CD4-positive, alpha-beta T cell (primary cell): ENCODE measurements around the gene CPNE4. TPM values are rescaled to one million over a fixed set of nuclear protein-coding genes. Genes with fewer than 3 reads are reported as not detected.

Source experiments
- ATAC-seq: fragments of 200-7000 bp; cut with Tn5 transposase; one replicate; pipeline ENCODE4 v1.10.0; 2022; ENCODE audit warnings: mild to moderate bottlenecking; ENCODE audit not compliant: poor library complexity
- CTCF ChIA-PET: fragments of 350-600 bp; sonication (Branson Sonifier 250); formaldehyde crosslinking; loops from one replicate; lab custom pipeline; 2021; ENCODE audit warnings: antibody characterized with exemption, inconsistent platforms; lab: Charles Lee
- POLR2A ChIA-PET: fragments of 350-600 bp; sonication (Branson Sonifier 250); formaldehyde crosslinking; loops from one replicate; lab custom pipeline; 2021; ENCODE audit warnings: antibody characterized with exemption, inconsistent platforms; lab: Charles Lee
- DNase-seq, 14 experiments: peaks; one replicate each; pipeline ENCODE4 v3.0.0-alpha.2; 2013 to 2020; ENCODE audit warnings: mixed read lengths in 2 of 14
- H3K27ac ChIP-seq, 2 donors: one replicate each; pipeline versions ENCODE4 v1.5.1 to v1.7.0; 2013; ENCODE audit warnings: low read length in 2 of 2, low read depth in 1 of 2, mild to moderate bottlenecking in 1 of 2
- H3K27me3 ChIP-seq, 2 experiments: 1 replicate in 1 of 2; 2 replicates in 1 of 2; pipeline versions ENCODE4 v1.6.1 to v1.7.0; 2013; ENCODE audit warnings: low read length in 2 of 2, control low read depth in 1 of 2, mild to moderate bottlenecking in 1 of 2, moderate library complexity in 1 of 2; ENCODE audit not compliant: insufficient read depth in 2 of 2, control insufficient read depth in 1 of 2
- H3K36me3 ChIP-seq: one replicate; pipeline ENCODE4 v1.6.1; 2013; ENCODE audit warnings: low read length, control low read depth; ENCODE audit not compliant: insufficient read depth
- H3K4me1 ChIP-seq: one replicate; pipeline ENCODE4 v1.6.1; 2013; ENCODE audit warnings: low read length, control low read depth; ENCODE audit not compliant: insufficient read depth
- H3K4me3 ChIP-seq: one replicate; pipeline ENCODE4 v1.5.1; 2013; ENCODE audit warnings: mild to moderate bottlenecking, low read length, moderate library complexity
- H3K9me3 ChIP-seq, 2 experiments: 1 replicate in 1 of 2; 2 replicates in 1 of 2; pipeline versions ENCODE4 v1.6.1 to v1.7.0; 2013; ENCODE audit warnings: low read length in 2 of 2, mild to moderate bottlenecking in 2 of 2, control low read depth in 1 of 2, moderate library complexity in 1 of 2; ENCODE audit not compliant: control insufficient read depth in 1 of 2, insufficient read depth in 1 of 2
- H3K27ac Mint-ChIP-seq: one replicate; pipeline ENCODE4 v1.8.0; 2020; ENCODE audit warnings: mixed read lengths
- H3K27me3 Mint-ChIP-seq: one replicate; pipeline ENCODE4 v1.8.0; 2021; ENCODE audit warnings: mixed read lengths
- H3K36me3 Mint-ChIP-seq: one replicate; pipeline ENCODE4 v1.8.0; 2021; ENCODE audit warnings: low read depth, mixed read lengths
- H3K4me1 Mint-ChIP-seq: one replicate; pipeline ENCODE4 v1.8.0; 2021; ENCODE audit warnings: low read depth, mixed read lengths
- H3K4me3 Mint-ChIP-seq: one replicate; pipeline ENCODE4 v1.8.0; 2020; ENCODE audit warnings: mild to moderate bottlenecking, mixed read lengths
- H3K9me3 Mint-ChIP-seq: one replicate; pipeline ENCODE4 v1.8.0; 2020; ENCODE audit warnings: mixed read lengths
- CTCF ChIP-seq: fragments of 200-600 bp; IDR thresholded peaks from one replicate; pipeline ENCODE4 v1.8.0; 2022; ENCODE audit warnings: antibody characterized with exemption, mild to moderate bottlenecking
- intact Hi-C, 2 experiments: fragments of 100-400 bp; cut with DNase I in 1 of 2; cut with micrococcal nuclease in 1 of 2; formaldehyde crosslinking; loops; one replicate each; pipeline versions ENCODE4 v1.15.1 to v1.9.0; 2023 to 2025; cut with DNase I, micrococcal nuclease
- total RNA-seq, 174 experiments: library from RNA in 2 of 174; stranded (reverse) in 2 of 174; gene quantifications; one replicate each; pipeline ENCODE4 v1.2.3 and lab custom pipeline; 2021 to 2026

Gene CPNE4
- total RNA-seq, 2 experiments from 2014 or later, result not detected

DNA sequence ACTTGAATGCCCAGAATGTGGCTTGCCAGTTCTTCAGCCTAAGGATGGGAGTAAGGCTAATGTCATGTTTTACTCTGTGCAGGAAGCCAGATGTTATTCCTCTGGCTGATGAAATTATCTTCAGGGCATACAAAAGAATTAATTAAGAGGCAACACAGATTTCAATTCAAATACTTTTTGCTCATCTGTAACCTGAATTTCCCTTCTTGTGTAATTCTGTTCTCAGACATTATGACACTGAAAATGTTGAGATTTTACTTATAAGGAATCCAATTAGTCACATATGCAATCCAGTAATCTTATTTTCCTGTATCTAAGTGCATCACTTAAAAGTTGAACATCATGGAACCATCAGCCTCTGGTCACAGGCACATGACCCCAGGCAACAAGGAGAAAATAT lies 136.5 kb downstream of the CPNE4 start:
- H3K4me3 Mint-ChIP-seq, result no peak overlapping the region
- H3K4me1 ChIP-seq, result no peaks in the 10 kb centered on the region
- POLR2A ChIA-PET, result no interaction called here
- no peaks in the 10 kb centered on the region for H3K9me3 ChIP-seq
- no peak overlapping the region for H3K27ac Mint-ChIP-seq
- intact Hi-C loops, result no loop called here
- H3K4me1 Mint-ChIP-seq, result no peaks in the 10 kb centered on the region
- no peak for TF ChIP-seq CTCF
- no peak overlapping the region for H3K27ac ChIP-seq
- H3K27me3 ChIP-seq, result no peaks in the 10 kb centered on the region
- no peaks in the 10 kb centered on the region for H3K9me3 Mint-ChIP-seq
- H3K36me3 Mint-ChIP-seq, result no peaks in the 10 kb centered on the region
- DNase-seq (no peak), ATAC-seq (no peak)
- no peaks in the 10 kb centered on the region for H3K36me3 ChIP-seq
- H3K4me3 ChIP-seq, result no peak overlapping the region
- CTCF ChIA-PET, result no interaction called here
- H3K27me3 Mint-ChIP-seq, result no peaks in the 10 kb centered on the region

DNA sequence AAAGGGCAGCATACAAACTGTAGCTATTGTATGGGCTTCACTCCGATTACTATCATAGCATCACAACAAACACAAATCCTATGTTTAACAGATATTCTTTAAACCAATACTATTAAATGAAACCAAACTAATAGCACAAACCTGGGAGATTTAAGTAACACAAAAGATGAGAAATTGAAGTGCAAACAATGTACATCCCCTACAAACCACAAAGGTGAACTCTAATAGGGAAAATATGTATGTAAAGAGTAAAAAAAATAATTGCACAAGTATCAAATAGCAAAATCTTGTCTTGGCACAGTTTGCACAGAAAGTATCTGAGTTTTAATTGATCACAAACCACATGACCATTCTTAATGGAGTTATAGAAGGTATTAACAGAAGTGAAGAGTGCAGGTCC lies 138.5 kb downstream of the CPNE4 start:
- no peak for TF ChIP-seq CTCF
- Histone ChIP-seq H3K4me3 (no peak overlapping the region), H3K9me3 (no peaks in the 10 kb centered on the region), H3K27me3 (no peaks in the 10 kb centered on the region), H3K36me3 (no peaks in the 10 kb centered on the region), H3K4me1 (no peaks in the 10 kb centered on the region), H3K27ac (no peak overlapping the region)
- peaks cover 4% of the 10 kb centered on the region for H3K27me3 Mint-ChIP-seq
- no peaks in the 10 kb centered on the region for H3K9me3 Mint-ChIP-seq
- ATAC-seq, result no peak
- H3K4me1 Mint-ChIP-seq, result no peaks in the 10 kb centered on the region
- intact Hi-C loops, result no loop called here
- no peak overlapping the region for H3K4me3 Mint-ChIP-seq
- ChIA-PET POLR2A (no interaction called here), CTCF (interaction anchor here (1.0 kb wide), 1 partner anchor 10 kb away, joined by 3 read pairs; no protein-coding TSS in a partner anchor)
- no peak for DNase-seq
- H3K36me3 Mint-ChIP-seq, result no peaks in the 10 kb centered on the region
- H3K27ac Mint-ChIP-seq, result no peak overlapping the region

GRCh38 chr3:131895766-131896165 lies 139.0 kb downstream of the CPNE4 start:
- H3K36me3 ChIP-seq, result no peaks in the 10 kb centered on the region
- POLR2A ChIA-PET, result no interaction called here
- H3K27ac ChIP-seq, result no peak overlapping the region

More at GRCh38 chr3:131895766-131896165, 139.0 kb downstream of the CPNE4 start:
- Histone ChIP-seq H3K4me3 (no peak overlapping the region), H3K27me3 (no peaks in the 10 kb centered on the region), H3K9me3 (no peaks in the 10 kb centered on the region), H3K4me1 (no peaks in the 10 kb centered on the region)
- ATAC-seq (no peak), DNase-seq (no peak)
- Mint-ChIP-seq H3K36me3 (no peaks in the 10 kb centered on the region), H3K9me3 (no peaks in the 10 kb centered on the region), H3K27ac (no peak overlapping the region), H3K27me3 (peaks cover 4% of the 10 kb centered on the region), H3K4me1 (no peaks in the 10 kb centered on the region), H3K4me3 (no peak overlapping the region)
- intact Hi-C loops, result no loop called here
- CTCF ChIA-PET, result interaction anchor here (1.0 kb wide), 1 partner anchor 9 kb away, joined by 3 read pairs; no protein-coding TSS in a partner anchor
- TF ChIP-seq CTCF, result no peak
